ENCODE data around the gene OLR1. TPM values are rescaled to one million over a fixed set of nuclear protein-coding genes. Genes with fewer than 3 reads are reported as not detected.
"Not testable (repeated sequence)": the region's sequence is repeated elsewhere in the genome, so short reads cannot be mapped to it uniquely, and the experiment has no call there.

The OLR1 gene
- total RNA-seq, 1 donor from 2014 or later, result not detected

GRCh38 chr12:10191865-10192264, 19.9 kb upstream of the OLR1 start:
- H3K36me3 Mint-ChIP-seq (ENCODE audit: unreplicated experiment), result no peaks in the 10 kb centered on the region
- H3K27ac Mint-ChIP-seq (ENCODE audit: unreplicated experiment), result no peak overlapping the region
- no peak overlapping the region for H3K4me3 Mint-ChIP-seq (ENCODE audit: unreplicated experiment)
- TF ChIP-seq CTCF (IDR thresholded peaks at IDR 0.05; ENCODE audit: partially characterized antibody, unreplicated experiment), result no peak
- no peaks in the 10 kb centered on the region for H3K9me3 Mint-ChIP-seq (ENCODE audit: unreplicated experiment)
- no peaks in the 10 kb centered on the region for H3K4me1 Mint-ChIP-seq (ENCODE audit: low read depth, unreplicated experiment)
- no peak for DNase-seq
- H3K27me3 Mint-ChIP-seq (ENCODE audit: unreplicated experiment), result peaks cover 1% of the 10 kb centered on the region

- TF ChIP-seq CTCF (IDR thresholded peaks at IDR 0.05; ENCODE audit: partially characterized antibody, unreplicated experiment), result peak; percentile 21
- H3K27ac Mint-ChIP-seq (ENCODE audit: unreplicated experiment), result no peak overlapping the region
- H3K36me3 Mint-ChIP-seq (ENCODE audit: unreplicated experiment), result no peaks in the 10 kb centered on the region
- no peak overlapping the region for H3K4me3 Mint-ChIP-seq (ENCODE audit: unreplicated experiment)
- H3K4me1 Mint-ChIP-seq (ENCODE audit: low read depth, unreplicated experiment), result no peaks in the 10 kb centered on the region
- no peaks in the 10 kb centered on the region for H3K9me3 Mint-ChIP-seq (ENCODE audit: unreplicated experiment)
- H3K27me3 Mint-ChIP-seq (ENCODE audit: unreplicated experiment), result peaks cover 1% of the 10 kb centered on the region
- peak; percentile 57 for DNase-seq
These were observed 18.8 kb upstream of the OLR1 start for GRCh38 chr12:10190558-10191388.

- Mint-ChIP-seq H3K4me1 (ENCODE audit: low read depth, unreplicated experiment) (no peaks in the 10 kb centered on the region), H3K27me3 (ENCODE audit: unreplicated experiment) (peaks cover 1% of the 10 kb centered on the region), H3K9me3 (ENCODE audit: unreplicated experiment) (no peaks in the 10 kb centered on the region), H3K36me3 (ENCODE audit: unreplicated experiment) (no peaks in the 10 kb centered on the region), H3K27ac (ENCODE audit: unreplicated experiment) (no peak overlapping the region), H3K4me3 (ENCODE audit: unreplicated experiment) (no peak overlapping the region)
- TF ChIP-seq CTCF (IDR thresholded peaks at IDR 0.05; ENCODE audit: partially characterized antibody, unreplicated experiment), result no peak
- peak; percentile 17 for DNase-seq
These were observed 17.7 kb upstream of the OLR1 start for GRCh38 chr12:10189653-10190052.

- not testable (repeated sequence) for H3K27me3 Mint-ChIP-seq (ENCODE audit: unreplicated experiment); DNase-seq; H3K4me3 Mint-ChIP-seq (ENCODE audit: unreplicated experiment); H3K4me1 Mint-ChIP-seq (ENCODE audit: low read depth, unreplicated experiment); H3K27ac Mint-ChIP-seq (ENCODE audit: unreplicated experiment); H3K9me3 Mint-ChIP-seq (ENCODE audit: unreplicated experiment); H3K36me3 Mint-ChIP-seq (ENCODE audit: unreplicated experiment)
These were observed 15.0 kb upstream of the OLR1 start for GRCh38 chr12:10186958-10187357.

- Mint-ChIP-seq H3K36me3 (ENCODE audit: unreplicated experiment) (no peaks in the 10 kb centered on the region), H3K4me1 (ENCODE audit: low read depth, unreplicated experiment) (peaks cover 1% of the 10 kb centered on the region), H3K9me3 (ENCODE audit: unreplicated experiment) (peaks cover 2% of the 10 kb centered on the region), H3K27ac (ENCODE audit: unreplicated experiment) (no peak overlapping the region), H3K4me3 (ENCODE audit: unreplicated experiment) (no peak overlapping the region), H3K27me3 (ENCODE audit: unreplicated experiment) (peaks cover 1% of the 10 kb centered on the region)
- no peak for DNase-seq
- TF ChIP-seq CTCF (IDR thresholded peaks at IDR 0.05; ENCODE audit: partially characterized antibody, unreplicated experiment), result no peak
These were observed 14.4 kb upstream of the OLR1 start for GRCh38 chr12:10186299-10186698.

Measured in glutamatergic neuron (in vitro differentiated cells).